GM12801 (cell line): ENCODE results near the gene GLT6D1.

Experiments used
- CTCF ChIP-seq: IDR thresholded peaks from one replicate; pipeline ENCODE4 v1.5.1; 2011; ENCODE audit warnings: control low read depth; ENCODE audit not compliant: insufficient read length; ENCODE audit errors: extremely low read depth

The GLT6D1 gene

DNA sequence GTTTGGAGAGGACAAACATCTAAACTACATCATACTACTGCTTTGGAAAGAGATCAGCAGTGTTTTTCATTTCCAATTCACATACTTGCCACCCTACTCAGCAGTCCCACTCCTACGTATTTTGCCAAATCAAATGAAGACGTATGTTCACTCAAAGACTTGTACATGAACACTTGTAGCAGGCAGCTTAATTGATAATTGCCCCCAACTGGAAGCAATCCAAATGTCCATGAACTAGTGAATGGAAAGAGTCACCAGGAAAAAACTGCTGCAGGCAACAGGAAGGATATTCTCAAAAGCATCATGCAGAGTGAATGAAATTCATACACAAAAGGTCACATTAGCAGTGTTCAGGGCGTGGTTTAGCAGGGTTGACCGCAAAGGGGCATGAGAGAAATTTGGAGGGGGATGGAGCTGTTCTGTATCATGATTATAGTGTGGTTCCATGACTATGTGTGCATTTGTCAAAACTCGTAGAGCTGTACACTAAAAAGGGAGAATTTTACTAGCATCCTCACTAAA lies 39.0 kb downstream of the GLT6D1 start:
- no peak for TF ChIP-seq CTCF

DNA sequence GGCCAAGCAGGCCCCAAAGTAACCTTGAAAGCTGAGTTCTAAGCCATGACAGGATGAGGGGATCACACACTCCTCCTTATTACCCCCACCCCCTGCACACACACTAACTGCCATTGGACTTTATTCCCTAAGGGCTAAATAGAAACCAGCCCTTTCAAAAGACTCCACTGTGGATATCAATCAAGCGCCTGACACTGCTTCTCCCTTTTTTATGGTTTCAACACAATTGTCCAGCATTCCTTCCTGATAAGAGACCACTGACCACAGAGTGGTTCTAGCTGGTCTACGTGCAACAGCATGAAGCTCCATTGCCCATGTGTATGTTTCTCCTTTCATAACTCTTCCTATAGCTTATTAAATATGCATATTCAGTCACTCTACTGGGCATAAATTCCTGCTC lies 43.1 kb downstream of the GLT6D1 start:
- no peak for TF ChIP-seq CTCF

DNA sequence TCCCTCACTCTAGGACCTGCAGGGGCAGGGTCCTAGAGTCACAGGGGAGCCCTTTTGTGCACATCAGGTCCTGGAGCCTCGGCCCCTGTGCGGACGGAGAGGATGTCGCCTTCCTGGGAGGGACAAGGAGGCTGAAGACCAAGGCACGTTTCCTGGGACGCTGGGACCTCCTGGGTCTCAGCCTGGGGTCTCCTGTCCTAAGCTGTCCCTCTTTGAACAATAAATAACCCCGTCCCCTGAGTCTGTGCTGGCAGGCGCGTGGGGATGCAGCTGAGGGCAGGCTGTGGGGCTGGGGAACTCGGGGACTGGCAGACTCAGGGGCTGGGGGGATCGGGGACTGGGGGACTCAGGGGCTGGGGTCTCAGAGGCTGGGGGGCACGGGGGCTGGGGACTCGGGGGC lies 46.7 kb downstream of the GLT6D1 start:
- no peak for TF ChIP-seq CTCF

DNA sequence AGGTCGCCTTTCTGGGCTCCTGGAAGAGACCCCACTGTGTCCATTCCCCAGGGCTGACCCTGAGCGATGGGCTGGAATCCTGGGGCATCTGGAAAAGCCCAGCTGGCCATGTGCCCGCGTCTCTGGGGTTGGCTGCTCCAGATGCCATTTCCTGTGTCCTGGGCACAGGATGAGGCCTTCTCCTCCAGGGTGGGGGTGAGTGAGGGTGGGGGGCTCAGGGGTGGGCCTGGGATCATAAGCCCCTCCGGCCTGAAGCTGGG lies 47.1 kb downstream of the GLT6D1 start:
- TF ChIP-seq CTCF: no peak

DNA sequence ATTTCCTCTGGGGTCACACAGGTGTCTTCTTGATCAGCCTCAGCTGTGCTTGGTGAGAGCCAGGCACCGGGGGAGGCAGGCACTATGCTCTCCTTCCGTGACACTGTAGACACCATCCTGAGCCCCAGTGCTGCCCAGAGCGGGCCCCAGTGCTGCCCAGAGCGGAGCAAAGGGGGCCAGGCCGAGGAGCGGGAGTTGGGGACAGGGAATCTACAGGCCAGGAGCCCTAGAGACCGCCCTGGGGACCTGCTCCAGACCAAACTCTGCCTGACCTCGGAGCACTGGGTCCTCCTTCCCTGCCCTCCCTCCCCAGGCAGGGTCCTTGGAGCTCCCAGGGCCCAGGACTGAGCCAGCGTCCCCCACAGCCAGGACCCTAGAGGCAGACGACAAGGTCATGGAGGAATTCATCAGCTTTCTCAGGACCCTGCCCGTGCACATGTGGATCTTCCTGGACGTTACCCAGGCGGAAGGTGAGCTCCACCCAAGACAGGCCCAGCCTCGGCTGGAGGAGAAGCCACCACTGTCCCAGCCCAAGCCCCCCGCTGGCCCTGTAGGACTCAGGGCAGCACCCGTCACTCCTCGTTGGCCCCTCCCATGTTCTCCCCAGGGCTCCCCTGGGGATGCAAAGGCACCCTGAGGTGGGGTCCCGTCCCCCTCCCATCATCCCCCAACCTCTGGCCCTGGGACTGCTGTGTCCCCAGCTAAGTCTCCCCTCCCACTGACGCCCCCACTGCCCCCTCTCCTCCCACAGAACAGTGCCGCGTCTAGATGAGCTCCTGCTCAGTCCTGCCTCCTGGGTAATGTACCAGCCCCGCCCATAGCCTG lies 47.6 kb downstream of the GLT6D1 start:
- TF ChIP-seq CTCF: no peak

DNA sequence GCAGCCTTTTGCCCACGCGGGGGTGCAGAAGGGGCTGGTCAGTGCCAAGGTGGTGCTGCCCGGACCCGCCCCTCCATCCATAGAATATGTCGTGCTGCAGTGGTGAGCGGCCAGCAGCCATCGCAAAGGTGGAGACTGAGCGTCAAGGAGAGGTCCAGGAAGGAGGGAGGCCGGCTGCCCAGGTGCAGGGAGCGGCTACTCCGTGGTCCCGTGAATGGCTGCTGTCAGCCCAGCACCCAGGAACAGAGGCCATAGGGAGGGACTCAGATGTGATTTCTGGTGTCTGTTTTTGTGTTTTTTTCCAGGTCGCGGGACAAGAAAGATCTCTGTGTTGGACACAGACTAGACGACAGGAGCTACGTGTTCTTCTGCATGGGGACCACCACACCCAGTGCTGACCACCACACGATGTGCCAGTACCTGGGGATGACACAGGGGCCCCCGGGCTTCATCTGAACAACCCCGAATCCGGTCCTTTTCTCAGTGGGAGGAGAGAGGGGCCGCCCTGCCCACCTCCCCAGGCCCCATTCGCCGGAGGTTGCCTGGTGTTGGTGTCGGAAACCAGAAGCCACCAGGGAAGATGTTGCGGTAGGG lies 48.8 kb downstream of the GLT6D1 start:
- TF ChIP-seq CTCF: no peak

GRCh38 chr9:135589596-135590485 lies 49.5 kb downstream of the GLT6D1 start:
- TF ChIP-seq CTCF: no peak
